ENCODE measurements around the gene IL16.

Gene IL16

GRCh38 chr15:81288616-81289015 is 91.9 kb downstream of the IL16 start:
- no peak for TF ChIP-seq REST (IDR thresholded peaks at IDR 0.05; ENCODE audit: insufficient read depth in 1 of 2, low read depth in 2 of 2, low read length in 2 of 2)
- no peak for TF ChIP-seq FOXP2 (optimal IDR thresholded peaks at IDR 0.05; ENCODE audit: borderline replicate concordance, extremely low read depth, extremely low read length, insufficient read depth)
- no peak for TF ChIP-seq SIN3A (IDR thresholded peaks at IDR 0.05; ENCODE audit: borderline replicate concordance, insufficient read depth, low read length)
- TF ChIP-seq POLR2AphosphoS5 (IDR thresholded peaks at IDR 0.05; ENCODE audit: low read depth, low read length): no peak
- no peak for TF ChIP-seq TAF1 (IDR thresholded peaks at IDR 0.05; ENCODE audit: borderline replicate concordance, insufficient read depth, low read length)

- TF ChIP-seq REST (IDR thresholded peaks at IDR 0.05; ENCODE audit: insufficient read depth in 1 of 2, low read depth in 2 of 2, low read length in 2 of 2): no peak
- no peak for TF ChIP-seq TAF1 (IDR thresholded peaks at IDR 0.05; ENCODE audit: borderline replicate concordance, insufficient read depth, low read length)
- no peak for TF ChIP-seq FOXP2 (optimal IDR thresholded peaks at IDR 0.05; ENCODE audit: borderline replicate concordance, extremely low read depth, extremely low read length, insufficient read depth)
- no peak for TF ChIP-seq POLR2AphosphoS5 (IDR thresholded peaks at IDR 0.05; ENCODE audit: low read depth, low read length)
- TF ChIP-seq SIN3A (IDR thresholded peaks at IDR 0.05; ENCODE audit: borderline replicate concordance, insufficient read depth, low read length): no peak
These were observed 93.2 kb downstream of the IL16 start for GRCh38 chr15:81289910-81290309.

GRCh38 chr15:81291916-81292522 is 95.3 kb downstream of the IL16 start:
- TF ChIP-seq FOXP2 (optimal IDR thresholded peaks at IDR 0.05; ENCODE audit: borderline replicate concordance, extremely low read depth, extremely low read length, insufficient read depth): no peak
- TF ChIP-seq POLR2AphosphoS5 (IDR thresholded peaks at IDR 0.05; ENCODE audit: low read depth, low read length): no peak
- TF ChIP-seq SIN3A (IDR thresholded peaks at IDR 0.05; ENCODE audit: borderline replicate concordance, insufficient read depth, low read length): no peak
- no peak for TF ChIP-seq REST (IDR thresholded peaks at IDR 0.05; ENCODE audit: insufficient read depth in 1 of 2, low read depth in 2 of 2, low read length in 2 of 2)
- TF ChIP-seq TAF1 (IDR thresholded peaks at IDR 0.05; ENCODE audit: borderline replicate concordance, insufficient read depth, low read length): no peak

- TF ChIP-seq SIN3A (IDR thresholded peaks at IDR 0.05; ENCODE audit: borderline replicate concordance, insufficient read depth, low read length): no peak
These were observed 95.9 kb downstream of the IL16 start for GRCh38 chr15:81292523-81293001.

GRCh38 chr15:81293728-81294515 is 97.2 kb downstream of the IL16 start:
- TF ChIP-seq POLR2AphosphoS5 (IDR thresholded peaks at IDR 0.05; ENCODE audit: low read depth, low read length) (no peak), FOXP2 (optimal IDR thresholded peaks at IDR 0.05; ENCODE audit: borderline replicate concordance, extremely low read depth, extremely low read length, insufficient read depth) (no peak), SIN3A (IDR thresholded peaks at IDR 0.05; ENCODE audit: borderline replicate concordance, insufficient read depth, low read length) (no peak), REST (IDR thresholded peaks at IDR 0.05; ENCODE audit: insufficient read depth in 1 of 2, low read depth in 2 of 2, low read length in 2 of 2) (no peak), TAF1 (IDR thresholded peaks at IDR 0.05; ENCODE audit: borderline replicate concordance, insufficient read depth, low read length) (no peak)
